ENCODE results near the gene C1orf50. TPM values are rescaled to one million over a fixed set of nuclear protein-coding genes. Genes with fewer than 3 reads are reported as not detected.
A peak's percentile ranks its signal among the peaks of the same experiment; 100 is the strongest.
"Not testable (repeated sequence)": the region's sequence is repeated elsewhere in the genome, so short reads cannot be mapped to it uniquely, and the experiment has no call there.

The C1orf50 gene
- 10.6 and 13.1 TPM in 2 replicates for total RNA-seq

GRCh38 chr1:42766741-42767509, at the start of gene C1orf50, which contains the start of gene P3H1:
TSS of gene C1orf50 (plus strand) at chr1:42767249. CDS start at chr1:42767312, 63 bp downstream.
TSS of gene P3H1 (minus strand) at chr1:42767028. CDS start at chr1:42766971, 57 bp downstream.
- peak; percentile 99 for DNase-seq
- Mint-ChIP-seq H3K4me1 (peaks cover 33% of the 10 kb centered on the region), H3K27me3 (no peaks in the 10 kb centered on the region), H3K9me3 (no peaks in the 10 kb centered on the region), H3K36me3 (ENCODE audit: low read depth) (peaks cover 20% of the 10 kb centered on the region), H3K4me3 (no peak within 1 kb of the TSS), H3K27ac (peak within 1 kb of the TSS; percentile 93)
- peak; percentile 91 for ATAC-seq (ENCODE audit: low read depth)
- POLR2A ChIA-PET, result interaction anchor here (0.5 to 3.1 kb wide), 33 partner anchors 8 to 883 kb away, joined by 3 to 48 read pairs (median 5); partner anchors contain the start of genes CCDC30, CFAP57, EBNA1BP2 and ERMAP
- CTCF ChIA-PET, result interaction anchor here (0.8 to 1.7 kb wide), 8 partner anchors 10 to 307 kb away, joined by 3 to 8 read pairs (median 4); partner anchors contain the start of genes ERMAP and SVBP
- TF ChIP-seq, protein P1, sequence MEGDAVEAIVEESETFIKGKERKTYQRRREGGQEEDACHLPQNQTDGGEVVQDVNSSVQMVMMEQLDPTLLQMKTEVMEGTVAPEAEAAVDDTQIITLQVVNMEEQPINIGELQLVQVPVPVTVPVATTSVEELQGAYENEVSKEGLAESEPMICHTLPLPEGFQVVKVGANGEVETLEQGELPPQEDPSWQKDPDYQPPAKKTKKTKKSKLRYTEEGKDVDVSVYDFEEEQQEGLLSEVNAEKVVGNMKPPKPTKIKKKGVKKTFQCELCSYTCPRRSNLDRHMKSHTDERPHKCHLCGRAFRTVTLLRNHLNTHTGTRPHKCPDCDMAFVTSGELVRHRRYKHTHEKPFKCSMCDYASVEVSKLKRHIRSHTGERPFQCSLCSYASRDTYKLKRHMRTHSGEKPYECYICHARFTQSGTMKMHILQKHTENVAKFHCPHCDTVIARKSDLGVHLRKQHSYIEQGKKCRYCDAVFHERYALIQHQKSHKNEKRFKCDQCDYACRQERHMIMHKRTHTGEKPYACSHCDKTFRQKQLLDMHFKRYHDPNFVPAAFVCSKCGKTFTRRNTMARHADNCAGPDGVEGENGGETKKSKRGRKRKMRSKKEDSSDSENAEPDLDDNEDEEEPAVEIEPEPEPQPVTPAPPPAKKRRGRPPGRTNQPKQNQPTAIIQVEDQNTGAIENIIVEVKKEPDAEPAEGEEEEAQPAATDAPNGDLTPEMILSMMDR (IDR thresholded peaks at IDR 0.05), result no peak
- intact Hi-C loops (cut with micrococcal nuclease), result loop anchor here (1.0 to 5.0 kb wide), 10 partner anchors 50 to 880 kb away; partner anchors contain the start of genes CFAP57, EBNA1BP2, ERMAP and FOXJ3

- Mint-ChIP-seq H3K27ac (no peak overlapping the region), H3K4me3 (no peak overlapping the region), H3K9me3 (peaks cover 2% of the 10 kb centered on the region), H3K27me3 (no peaks in the 10 kb centered on the region), H3K36me3 (ENCODE audit: low read depth) (peaks cover 22% of the 10 kb centered on the region), H3K4me1 (no peaks in the 10 kb centered on the region)
- DNase-seq, result no peak
- TF ChIP-seq, protein P1 (IDR thresholded peaks at IDR 0.05), result no peak
- no peak for ATAC-seq (ENCODE audit: low read depth)
- POLR2A ChIA-PET, result no interaction called here
- intact Hi-C loops (cut with micrococcal nuclease), result no loop called here
- CTCF ChIA-PET, result no interaction called here
Observed at GRCh38 chr1:42720868-42721267, 46.2 kb upstream of the C1orf50 start.

GRCh38 chr1:42721926-42722325, 45.1 kb upstream of the C1orf50 start:
- TF ChIP-seq, protein P1 (IDR thresholded peaks at IDR 0.05), result no peak
- ChIA-PET CTCF (no interaction called here), POLR2A (no interaction called here)
- intact Hi-C loops (cut with micrococcal nuclease), result no loop called here
- DNase-seq (no peak), ATAC-seq (ENCODE audit: low read depth) (no peak)
- Mint-ChIP-seq H3K27ac (no peak overlapping the region), H3K4me3 (no peak overlapping the region), H3K27me3 (no peaks in the 10 kb centered on the region), H3K36me3 (ENCODE audit: low read depth) (peaks cover 14% of the 10 kb centered on the region), H3K9me3 (no peaks in the 10 kb centered on the region), H3K4me1 (no peaks in the 10 kb centered on the region)

- DNase-seq; H3K27me3 Mint-ChIP-seq; H3K36me3 Mint-ChIP-seq (ENCODE audit: low read depth); intact Hi-C loops (cut with micrococcal nuclease); CTCF ChIA-PET; POLR2A ChIA-PET; ATAC-seq (ENCODE audit: low read depth); H3K4me1 Mint-ChIP-seq; H3K4me3 Mint-ChIP-seq; H3K27ac Mint-ChIP-seq; H3K9me3 Mint-ChIP-seq: not testable (repeated sequence)
Observed at GRCh38 chr1:42722403-42722802, 44.6 kb upstream of the C1orf50 start.

DNA sequence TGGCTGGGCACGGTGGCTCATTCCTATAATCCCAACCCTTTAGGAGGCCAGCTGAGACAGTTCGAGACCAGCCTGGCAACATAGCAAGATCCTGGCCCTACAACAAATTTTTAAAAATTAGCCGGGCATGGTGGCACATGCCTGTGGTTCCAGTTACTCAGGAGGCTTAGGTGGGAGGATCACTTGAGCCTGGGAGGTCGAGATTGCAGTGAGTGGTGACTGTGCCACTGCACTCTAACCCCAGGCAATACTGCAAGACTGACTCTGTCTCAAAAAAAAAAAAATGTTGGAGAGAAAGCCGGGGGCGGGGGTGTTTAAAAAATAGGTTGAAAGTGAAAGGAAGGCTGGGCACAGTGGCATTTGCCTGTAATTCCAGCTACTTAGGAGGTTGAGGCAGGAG, 43.5 kb upstream of the C1orf50 start:
- TF ChIP-seq, protein P1 (IDR thresholded peaks at IDR 0.05), result no peak
- Mint-ChIP-seq H3K4me3 (no peak overlapping the region), H3K9me3 (no peaks in the 10 kb centered on the region), H3K36me3 (ENCODE audit: low read depth) (no peaks in the 10 kb centered on the region), H3K27ac (no peak overlapping the region), H3K4me1 (no peaks in the 10 kb centered on the region), H3K27me3 (no peaks in the 10 kb centered on the region)
- ChIA-PET CTCF (no interaction called here), POLR2A (no interaction called here)
- intact Hi-C loops (cut with micrococcal nuclease), result no loop called here
- ATAC-seq (ENCODE audit: low read depth), result no peak
- no peak for DNase-seq

- not testable (repeated sequence) for H3K4me1 Mint-ChIP-seq, DNase-seq
Observed at GRCh38 chr1:42725820-42726219, 41.2 kb upstream of the C1orf50 start.

More at GRCh38 chr1:42725820-42726219, 41.2 kb upstream of the C1orf50 start:
- H3K27ac Mint-ChIP-seq; H3K9me3 Mint-ChIP-seq; H3K36me3 Mint-ChIP-seq (ENCODE audit: low read depth); H3K4me3 Mint-ChIP-seq; CTCF ChIA-PET; intact Hi-C loops (cut with micrococcal nuclease); ATAC-seq (ENCODE audit: low read depth); H3K27me3 Mint-ChIP-seq: not testable (repeated sequence)
- POLR2A ChIA-PET, result interaction anchor here (0.7 kb wide), 1 partner anchor 105 kb away, joined by 3 read pairs; no protein-coding TSS in a partner anchor
